C4-2B (cell line): ENCODE measurements around the gene ETFBKMT.

Experiments used
- CTCF ChIP-seq: fragments of 450-650 bp; conservative IDR thresholded peaks from 2 replicates; pipeline ENCODE4 v1.5.1; 2017; ENCODE audit warnings: mild to moderate bottlenecking
- ZFX ChIP-seq: fragments of 450-650 bp; IDR thresholded peaks from 2 replicates; pipeline ENCODE4 v1.6.1; 2017

- TF ChIP-seq CTCF (no peak), ZFX (no peak)
Measured at GRCh38 chr12:31655208-31655607, 4.3 kb upstream of the ETFBKMT start.
